H1 (cell line): ENCODE data around the gene MUC4. TPM values are rescaled to one million over a fixed set of nuclear protein-coding genes. Genes with fewer than 3 reads are reported as not detected.

Source experiments
- CTCF ChIA-PET: fragments of 300-600 bp; sonication (Branson Sonifier 250); formaldehyde crosslinking; loops from one replicate; lab custom pipeline; 2021; ENCODE audit not compliant: partially characterized antibody; lab: Charles Lee
- POLR2A ChIA-PET: fragments of 300-600 bp; sonication (Branson Sonifier 250); formaldehyde crosslinking; loops from one replicate; lab custom pipeline; 2021; ENCODE audit warnings: inconsistent platforms; ENCODE audit not compliant: partially characterized antibody; lab: Charles Lee
- DNase-seq, 2 experiments: peaks; one replicate each; pipeline versions ENCODE4 v3.0.0 to v3.0.0-alpha.2; 2010 to 2022; ENCODE audit warnings: low spot score in 2 of 2, low read depth in 1 of 2, mixed read lengths in 1 of 2
- FAIRE-seq: peaks from 2 replicates; lab custom pipeline; 2011; peaks lifted over from hg19 to GRCh38; lab: Jason Lieb, UNC
- H2AFZ ChIP-seq: 2 replicates; pipeline ENCODE4 v1.8.1; 2012; ENCODE audit warnings: low read length, inconsistent platforms
- H2AK5ac ChIP-seq: 2 replicates; pipeline ENCODE4 v1.6.1; 2013; ENCODE audit warnings: low read depth, low read length
- H2BK120ac ChIP-seq: replicated peaks from 2 replicates; pipeline ENCODE3; 2013; ENCODE audit warnings: low read depth, low read length, inconsistent platforms
- H2BK12ac ChIP-seq: 2 replicates; pipeline ENCODE4 v1.6.1; 2013; ENCODE audit warnings: low read depth, low read length
- H2BK15ac ChIP-seq: 2 replicates; pipeline ENCODE4 v1.6.1; 2013; ENCODE audit warnings: low read length
- H2BK20ac ChIP-seq: 2 replicates; pipeline ENCODE4 v1.6.1; 2013; ENCODE audit warnings: low read length
- H2BK5ac ChIP-seq: 2 replicates; pipeline ENCODE4 v1.6.1; 2013; ENCODE audit warnings: low read depth, low read length
- H3K14ac ChIP-seq: 2 replicates; pipeline ENCODE4 v1.6.1; 2013; ENCODE audit warnings: inconsistent platforms; ENCODE audit not compliant: insufficient read length
- H3K18ac ChIP-seq: 2 replicates; pipeline ENCODE4 v1.6.1; 2013; ENCODE audit warnings: low read length; ENCODE audit errors: extremely low read depth
- H3K23ac ChIP-seq: 2 replicates; pipeline ENCODE4 v1.6.1; 2013; ENCODE audit warnings: inconsistent platforms; ENCODE audit not compliant: insufficient read length
- H3K23me2 ChIP-seq: 2 replicates; pipeline ENCODE4 v1.6.1; 2013; ENCODE audit warnings: low read depth, low read length
- H3K27ac ChIP-seq: 2 replicates; pipeline ENCODE4 v1.6.1; 2011; ENCODE audit warnings: low read depth, low read length, inconsistent platforms
- H3K27me3 ChIP-seq, 4 experiments: replicated peaks in 1 of 4; 1 replicate in 1 of 4; 2 replicates in 3 of 4; pipeline versions ENCODE4 v1.6.1 to v1.8.1; 2011 to 2013; ENCODE audit warnings: low read length in 3 of 4, mild to moderate bottlenecking in 3 of 4, inconsistent platforms in 2 of 4, mixed read lengths in 2 of 4, moderate library complexity in 1 of 4; ENCODE audit not compliant: control insufficient read depth in 3 of 4, insufficient read depth in 3 of 4; ENCODE audit errors: extremely low read depth in 1 of 4
- H3K36me3 ChIP-seq, 4 experiments: 2 replicates each; pipeline versions ENCODE4 v1.6.1 to v1.8.1; 2011 to 2013; ENCODE audit warnings: mild to moderate bottlenecking in 4 of 4, low read length in 3 of 4, moderate library complexity in 2 of 4, control low read depth in 1 of 4, inconsistent platforms in 1 of 4; ENCODE audit not compliant: insufficient read depth in 4 of 4, control insufficient read depth in 2 of 4
- H3K4ac ChIP-seq: replicated peaks from 2 replicates; pipeline ENCODE3; 2013; ENCODE audit warnings: low read length, low read depth, mixed read lengths, inconsistent platforms; ENCODE audit not compliant: insufficient read length
- H3K4me1 ChIP-seq, 4 experiments: replicated peaks in 1 of 4; 1 replicate in 1 of 4; 2 replicates in 3 of 4; pipeline versions ENCODE4 v1.6.1 to v1.8.1; 2011 to 2013; ENCODE audit warnings: low read length in 3 of 4, inconsistent platforms in 2 of 4, mixed read lengths in 1 of 4; ENCODE audit not compliant: insufficient read depth in 4 of 4, control insufficient read depth in 3 of 4
- H3K4me2 ChIP-seq, 2 experiments: 2 replicates each; pipeline versions ENCODE4 v1.6.1 to v1.8.1; 2011 to 2013; ENCODE audit warnings: low read depth in 2 of 2, low read length in 2 of 2, control low read depth in 1 of 2, inconsistent platforms in 1 of 2, mild to moderate bottlenecking in 1 of 2; ENCODE audit not compliant: insufficient read depth in 1 of 2
- H3K4me3 ChIP-seq, 4 experiments: fragments of 200-600, 300-600 bp in 1 of 4; sonication (generic), shearing (Covaris generic), sonication (Bioruptor Twin) in 1 of 4; 2 replicates each; pipeline versions ENCODE4 v1.5.1 to v1.8.1; 2011 to 2016; ENCODE audit warnings: low read length in 4 of 4, low read depth in 3 of 4, control low read depth in 2 of 4, inconsistent platforms in 2 of 4, mild to moderate bottlenecking in 2 of 4, mixed read lengths in 1 of 4, moderate library complexity in 1 of 4; ENCODE audit not compliant: insufficient read depth in 2 of 4; ENCODE audit errors: extremely low read depth in 1 of 4
- H3K56ac ChIP-seq: replicated peaks from 2 replicates; pipeline ENCODE3; 2013; ENCODE audit warnings: low read depth, mild to moderate bottlenecking, mixed read lengths, low read length, inconsistent platforms; ENCODE audit not compliant: insufficient read length
- H3K79me1 ChIP-seq: 2 replicates; pipeline ENCODE4 v1.6.1; 2013; ENCODE audit warnings: low read depth, low read length, control low read depth
- H3K79me2 ChIP-seq, 2 experiments: 2 replicates each; pipeline versions ENCODE4 v1.6.1 to v1.8.1; 2012 to 2013; ENCODE audit warnings: low read length in 2 of 2, mild to moderate bottlenecking in 2 of 2, inconsistent platforms in 1 of 2; ENCODE audit not compliant: insufficient read depth in 2 of 2, control insufficient read depth in 1 of 2
- H3K9ac ChIP-seq, 4 experiments: replicated peaks in 1 of 4; 1 replicate in 1 of 4; 2 replicates in 3 of 4; pipeline versions ENCODE4 v1.6.1 to v1.8.1; 2011 to 2013; ENCODE audit warnings: low read depth in 3 of 4, low read length in 3 of 4, control low read depth in 2 of 4, mild to moderate bottlenecking in 2 of 4, moderate library complexity in 2 of 4, inconsistent platforms in 1 of 4; ENCODE audit errors: extremely low read depth in 1 of 4
- H3K9me3 ChIP-seq, 2 experiments: 2 replicates each; pipeline versions ENCODE4 v1.6.1 to v1.8.1; 2012 to 2013; ENCODE audit warnings: mild to moderate bottlenecking in 2 of 2, moderate library complexity in 2 of 2, control low read depth in 1 of 2, inconsistent platforms in 1 of 2, low read depth in 1 of 2, low read length in 1 of 2, mixed read lengths in 1 of 2; ENCODE audit not compliant: insufficient read depth in 2 of 2
- H4K20me1 ChIP-seq, 2 experiments: replicated peaks in 1 of 2; 2 replicates each; pipeline versions ENCODE3 to v1.8.1; 2011 to 2013; ENCODE audit warnings: inconsistent platforms in 2 of 2, low read length in 2 of 2, mild to moderate bottlenecking in 1 of 2; ENCODE audit not compliant: insufficient read depth in 2 of 2, control insufficient read depth in 1 of 2
- H4K5ac ChIP-seq: 2 replicates; pipeline ENCODE4 v1.6.1; 2013; ENCODE audit warnings: low read length, low read depth, mixed read lengths, inconsistent platforms; ENCODE audit not compliant: insufficient read length
- H4K8ac ChIP-seq: 2 replicates; pipeline ENCODE4 v1.8.0; 2013; ENCODE audit warnings: mild to moderate bottlenecking, moderate library complexity, low read length, inconsistent platforms; ENCODE audit not compliant: insufficient read depth; ENCODE audit errors: extremely low read depth
- H4K91ac ChIP-seq: replicated peaks from 2 replicates; pipeline ENCODE3; 2013; ENCODE audit warnings: low read length, mixed read lengths, inconsistent platforms; ENCODE audit not compliant: insufficient read length
- CREB1 ChIP-seq: IDR thresholded peaks from 2 replicates; pipeline ENCODE4 v1.6.1; 2012; ENCODE audit warnings: inconsistent platforms
- EGR1 ChIP-seq: IDR thresholded peaks from 2 replicates; pipeline ENCODE4 v1.6.1; 2011; ENCODE audit warnings: low read depth, low read length, borderline replicate concordance
- GTF2F1 ChIP-seq: IDR thresholded peaks from 2 replicates; pipeline ENCODE4 v1.6.1; 2012; ENCODE audit warnings: low read depth, low read length, improper control_type of control experiment, borderline replicate concordance
- KDM5A ChIP-seq: fragments of 200-600 bp; IDR thresholded peaks from 2 replicates; pipeline ENCODE4 v1.7.1; 2012; ENCODE audit warnings: mild to moderate bottlenecking, low read length, inconsistent platforms, mixed read lengths
- SAP30 ChIP-seq: fragments of 300-600 bp; sonication (generic); IDR thresholded peaks from 2 replicates; pipeline ENCODE4 v1.7.1; 2012; ENCODE audit warnings: low read length, moderate library complexity, mild to moderate bottlenecking, inconsistent platforms; ENCODE audit not compliant: insufficient read depth, insufficient replicate concordance
- SP4 ChIP-seq: IDR thresholded peaks from 2 replicates; pipeline ENCODE4 v1.6.1; 2012; ENCODE audit warnings: low read length, inconsistent platforms
- WGBS, 2 experiments: shearing (Covaris generic) in 1 of 2; methylation state at CpG; one replicate each; pipeline versions ENCODE4 v1.1.6 to v1.1.7; 2013 to 2015; ENCODE audit warnings: low lambda C conversion rate in 2 of 2, mixed read lengths in 2 of 2, inconsistent platforms in 1 of 2, low coverage in 1 of 2, missing lambda C conversion rate in 1 of 2; ENCODE audit not compliant: insufficient replicate concordance in 2 of 2, insufficient coverage in 1 of 2, insufficient read length in 1 of 2; ENCODE audit errors: extremely low coverage in 1 of 2, missing lambda C conversion rate in 1 of 2; 5-methylcytosine and 5-hydroxymethylcytosine counted together
- polyA plus RNA-seq, 7 experiments: library from polyadenylated mRNA; depleted of rRNA in 3 of 7; stranded (reverse) in 5 of 7; unstranded in 2 of 7; fragments of >200 nt in 5 of 7; fragments of 200-250 nt in 2 of 7; gene quantifications; 1 replicate in 5 of 7; 2 replicates in 1 of 7; 4 replicates in 1 of 7; pipeline versions ENCODE4 v1.2.1 to v1.2.3, GENCODE V29; 2011 to 2013; ENCODE audit warnings: missing spikeins in 2 of 7, mixed read lengths in 2 of 7
- total RNA-seq: library from RNA; stranded (reverse); fragmentation: NEBNext Ultra II Directional; extraction: Animal tissue kit (Norgen Biotek cat#: 25700); gene quantifications from 2 replicates; pipeline ENCODE4 v1.2.1, GENCODE V29; 2021

MUC4 gene
- total and polyA plus RNA-seq, 2 of the 8 experiments (the other 6 are each of a cell fraction or from before 2014, with no cell fraction given): 0.89 to 2.0 TPM

GRCh38 chr3:195853036-195853435 is 41.3 kb upstream of the MUC4 start:
- no peak overlapping the region for H4K5ac ChIP-seq
- ChIA-PET POLR2A (interaction anchor here (1.2 kb wide), 1 partner anchor 54 kb away, joined by 3 read pairs; no protein-coding TSS in a partner anchor), CTCF (interaction anchor here (0.8 to 16.5 kb wide), 20 partner anchors 8 to 294 kb away, joined by 3 to 499 read pairs (median 6); partner anchors contain the start of gene MUC4)
- H2BK20ac ChIP-seq: no peak overlapping the region
- TF ChIP-seq SAP30: no peak
- no peak for TF ChIP-seq KDM5A
- no peak for TF ChIP-seq EGR1
- TF ChIP-seq SP4: no peak
- no peak for TF ChIP-seq CREB1
- no peak for TF ChIP-seq GTF2F1
- no peak overlapping the region for H3K56ac ChIP-seq
- H3K14ac ChIP-seq: no peak overlapping the region
- no peak overlapping the region for H3K18ac ChIP-seq
- H4K20me1 ChIP-seq: no peaks in the 10 kb centered on the region
- H4K91ac ChIP-seq: no peak overlapping the region
- H4K8ac ChIP-seq: no peak overlapping the region
- H2BK5ac ChIP-seq: no peak overlapping the region
- no peak overlapping the region for H3K9ac ChIP-seq
- H3K27ac ChIP-seq: no peak overlapping the region
- H3K9me3 ChIP-seq: no peaks in the 10 kb centered on the region
- H3K79me2 ChIP-seq: no peaks in the 10 kb centered on the region
- H2BK15ac ChIP-seq: no peak overlapping the region
- no peak overlapping the region for H2AFZ ChIP-seq
- WGBS, 2 experiments: 91% methylated on average over 19 of the region's 20 CpGs; no CpG with 5 or more reads in 1 of the 2 experiments
- no peaks in the 10 kb centered on the region for H3K79me1 ChIP-seq
- no peak overlapping the region for H2BK12ac ChIP-seq
- no peak overlapping the region for H2BK120ac ChIP-seq
- no peak overlapping the region for H3K4me2 ChIP-seq
- no peaks in the 10 kb centered on the region for H3K27me3 ChIP-seq
- no peak for DNase-seq
- no peaks in the 10 kb centered on the region for H3K23me2 ChIP-seq
- no peak overlapping the region for H2AK5ac ChIP-seq
- no peaks in the 10 kb centered on the region for H3K36me3 ChIP-seq
- H3K23ac ChIP-seq: no peak overlapping the region
- H3K4me3 ChIP-seq: no peak overlapping the region
- H3K4me1 ChIP-seq: no peaks in the 10 kb centered on the region; a peak in 1 of 7 replicates
- no peak overlapping the region for H3K4ac ChIP-seq
- no peak for FAIRE-seq
